ENCODE data around the gene TMEM52.

GRCh38 chr1:1873186-1873585, 45.9 kb downstream of the TMEM52 start:
- TF ChIP-seq ELF4 (IDR thresholded peaks at IDR 0.05) (no peak), ARNT (IDR thresholded peaks at IDR 0.05) (no peak), PKNOX1 (IDR thresholded peaks at IDR 0.05) (no peak), TARDBP (IDR thresholded peaks at IDR 0.05) (no peak), SP1 (IDR thresholded peaks at IDR 0.05) (no peak), HDGF (IDR thresholded peaks at IDR 0.05; ENCODE audit: borderline replicate concordance) (no peak), NFRKB (IDR thresholded peaks at IDR 0.05) (no peak), FOXM1 (IDR thresholded peaks at IDR 0.05; ENCODE audit: borderline replicate concordance) (no peak), SUZ12 (IDR thresholded peaks at IDR 0.05) (no peak), BHLHE40 (IDR thresholded peaks at IDR 0.05; ENCODE audit: borderline replicate concordance) (no peak), ZNF384 (IDR thresholded peaks at IDR 0.05) (no peak), FOXK2 (IDR thresholded peaks at IDR 0.05) (no peak), FOXA1 (IDR thresholded peaks at IDR 0.05) (no peak), CTBP1 (IDR thresholded peaks at IDR 0.05; ENCODE audit: borderline replicate concordance) (no peak)

Measured in HEK293T (cell line).